AG09309 (cell line): Measurements from ENCODE around the gene PTCSC3.

Experiments
- DNase-seq: peaks from one replicate; pipeline ENCODE4 v3.0.0-alpha.2; 2010; ENCODE audit warnings: low read depth
- H3K4me3 ChIP-seq: 2 replicates; pipeline ENCODE4 v1.5.1; 2011; ENCODE audit warnings: mild to moderate bottlenecking, low read depth, low read length, moderate library complexity; ENCODE audit not compliant: control insufficient read depth
- CTCF ChIP-seq: IDR thresholded peaks from 2 replicates; pipeline ENCODE4 v1.5.1; 2011; ENCODE audit warnings: mild to moderate bottlenecking, low read depth, low read length, inconsistent platforms; ENCODE audit not compliant: insufficient read depth, control insufficient read depth; ENCODE audit errors: missing control alignments

The PTCSC3 gene

GRCh38 chr14:36217732-36218131 is 41.2 kb upstream of the PTCSC3 start:
- no peak overlapping the region for H3K4me3 ChIP-seq
- TF ChIP-seq CTCF = no peak
- DNase-seq = no peak

GRCh38 chr14:36217027-36217426 is 40.5 kb upstream of the PTCSC3 start:
- TF ChIP-seq CTCF = no peak
- DNase-seq = no peak
- no peak overlapping the region for H3K4me3 ChIP-seq

- TF ChIP-seq CTCF = no peak
- DNase-seq = no peak
Observed at GRCh38 chr14:36215217-36215598, 38.7 kb upstream of the PTCSC3 start.

GRCh38 chr14:36214476-36215216 is 38.1 kb upstream of the PTCSC3 start:
- DNase-seq = no peak
- no peak overlapping the region for H3K4me3 ChIP-seq
- TF ChIP-seq CTCF = no peak

More at GRCh38 chr14:36215217-36215598, 38.7 kb upstream of the PTCSC3 start:
- no peak overlapping the region for H3K4me3 ChIP-seq

GRCh38 chr14:36212987-36213386 is 36.5 kb upstream of the PTCSC3 start:
- no peak for TF ChIP-seq CTCF
- no peak overlapping the region for H3K4me3 ChIP-seq
- no peak for DNase-seq

- no peak for DNase-seq
- no peak for TF ChIP-seq CTCF
- no peak overlapping the region for H3K4me3 ChIP-seq
Observed at GRCh38 chr14:36212577-36212976, 36.1 kb upstream of the PTCSC3 start.
